RWPE1 (cell line): ENCODE data around the gene SMAD7.

ENCODE experiments used
- CTCF ChIA-PET: fragments of 350-600 bp; sonication (Branson Sonifier 250); formaldehyde crosslinking; extraction: SDS; loops from one replicate; lab custom pipeline; 2021; lab: Yijun Ruan, JAX
- POLR2A ChIA-PET: fragments of 400-600 bp; formaldehyde crosslinking; extraction: SDS; loops from one replicate; lab custom pipeline; 2020; ENCODE audit warnings: antibody characterized with exemption; ENCODE audit not compliant: low non-redundant PET; lab: Yijun Ruan, JAX
- DNase-seq: peaks from one replicate; pipeline ENCODE4 v3.0.0; 2012; ENCODE audit warnings: low spot score
- H3K27ac ChIP-seq: fragments of 450-650 bp; 2 replicates; pipeline ENCODE4 v1.5.1; 2017
- TF ChIP-seq, protein P1 (sequence below): fragments of 450-650 bp; conservative IDR thresholded peaks from 2 replicates; pipeline ENCODE4 v1.5.1; 2017; ENCODE audit warnings: low read depth, mild to moderate bottlenecking

The SMAD7 gene

DNA sequence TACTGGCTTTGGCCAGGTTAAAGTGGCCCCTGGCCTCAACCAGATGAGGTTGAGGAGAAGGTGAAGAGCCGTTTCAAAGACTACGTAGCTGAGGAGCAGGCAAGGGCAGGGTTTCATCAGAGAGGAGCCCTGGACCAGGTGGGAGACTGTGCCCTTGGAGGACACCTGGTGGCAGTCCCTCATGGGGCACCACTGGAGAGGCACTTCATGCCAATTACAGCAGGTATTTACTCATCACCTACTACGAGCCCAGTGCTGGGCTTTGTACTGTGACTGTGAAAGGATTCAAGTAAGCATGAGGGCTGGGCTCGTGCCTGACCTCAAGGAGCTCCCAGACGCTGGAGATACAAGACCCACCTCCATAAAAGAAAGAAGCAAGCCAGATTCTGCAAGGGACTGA, 37.6 kb downstream of the SMAD7 start:
- DNase-seq = no peak
- ChIA-PET CTCF (interaction anchor here (0.6 to 0.8 kb wide), 2 partner anchors 9 to 38 kb away, joined by 3 read pairs; no protein-coding TSS in a partner anchor), POLR2A (no interaction called here)
- TF ChIP-seq, protein P1, sequence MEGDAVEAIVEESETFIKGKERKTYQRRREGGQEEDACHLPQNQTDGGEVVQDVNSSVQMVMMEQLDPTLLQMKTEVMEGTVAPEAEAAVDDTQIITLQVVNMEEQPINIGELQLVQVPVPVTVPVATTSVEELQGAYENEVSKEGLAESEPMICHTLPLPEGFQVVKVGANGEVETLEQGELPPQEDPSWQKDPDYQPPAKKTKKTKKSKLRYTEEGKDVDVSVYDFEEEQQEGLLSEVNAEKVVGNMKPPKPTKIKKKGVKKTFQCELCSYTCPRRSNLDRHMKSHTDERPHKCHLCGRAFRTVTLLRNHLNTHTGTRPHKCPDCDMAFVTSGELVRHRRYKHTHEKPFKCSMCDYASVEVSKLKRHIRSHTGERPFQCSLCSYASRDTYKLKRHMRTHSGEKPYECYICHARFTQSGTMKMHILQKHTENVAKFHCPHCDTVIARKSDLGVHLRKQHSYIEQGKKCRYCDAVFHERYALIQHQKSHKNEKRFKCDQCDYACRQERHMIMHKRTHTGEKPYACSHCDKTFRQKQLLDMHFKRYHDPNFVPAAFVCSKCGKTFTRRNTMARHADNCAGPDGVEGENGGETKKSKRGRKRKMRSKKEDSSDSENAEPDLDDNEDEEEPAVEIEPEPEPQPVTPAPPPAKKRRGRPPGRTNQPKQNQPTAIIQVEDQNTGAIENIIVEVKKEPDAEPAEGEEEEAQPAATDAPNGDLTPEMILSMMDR = no peak
- no peak overlapping the region for H3K27ac ChIP-seq

DNA sequence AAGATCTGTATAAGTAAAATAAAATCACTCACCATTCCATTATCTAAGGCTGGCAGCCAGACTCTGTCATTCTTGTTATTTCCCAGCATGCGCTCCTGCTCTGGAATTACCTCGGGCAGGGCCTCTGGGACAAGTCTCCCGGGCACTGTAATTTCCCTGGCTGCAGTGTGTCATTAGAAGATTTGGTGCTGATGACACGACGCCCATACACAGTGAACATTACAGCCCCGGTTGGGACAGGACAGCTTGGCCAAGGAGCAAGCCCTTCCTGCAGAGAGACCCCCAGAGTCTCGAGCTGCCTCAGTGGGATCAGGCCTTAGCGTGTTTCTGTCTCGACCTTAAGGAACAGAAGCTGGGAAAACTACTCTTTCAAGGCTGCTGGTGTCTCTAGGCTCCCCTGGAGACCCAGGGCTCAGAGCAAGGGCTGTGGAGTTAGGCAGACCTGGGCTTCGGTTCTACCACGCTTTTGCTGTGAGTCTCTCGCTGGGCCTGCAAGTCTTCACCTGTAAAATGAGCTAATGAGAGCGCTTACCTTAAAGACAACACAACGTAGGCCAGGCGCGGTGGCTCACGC, 39.7 kb downstream of the SMAD7 start:
- TF ChIP-seq, protein P1 = no peak
- no peak overlapping the region for H3K27ac ChIP-seq
- ChIA-PET POLR2A (no interaction called here), CTCF (no interaction called here)
- no peak for DNase-seq

DNA sequence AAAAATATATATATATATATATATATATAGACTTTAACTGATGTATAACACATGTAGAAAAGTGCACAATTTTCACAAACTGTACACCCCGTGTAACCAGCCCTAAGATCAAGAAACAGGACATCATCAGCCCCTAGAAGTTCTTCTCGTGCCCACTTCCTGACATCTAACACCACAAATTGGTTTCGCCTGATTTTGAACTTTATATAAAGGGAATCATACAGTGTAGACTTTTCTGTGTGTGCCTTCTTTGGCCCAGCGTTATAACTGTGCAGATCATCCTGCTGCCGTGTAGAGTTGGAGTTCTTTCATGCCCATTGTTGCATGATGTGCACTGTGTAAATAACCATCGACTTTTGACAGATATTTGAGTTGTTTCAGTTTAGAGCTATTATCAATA, 41.0 kb downstream of the SMAD7 start:
- TF ChIP-seq, protein P1 = no peak

DNA sequence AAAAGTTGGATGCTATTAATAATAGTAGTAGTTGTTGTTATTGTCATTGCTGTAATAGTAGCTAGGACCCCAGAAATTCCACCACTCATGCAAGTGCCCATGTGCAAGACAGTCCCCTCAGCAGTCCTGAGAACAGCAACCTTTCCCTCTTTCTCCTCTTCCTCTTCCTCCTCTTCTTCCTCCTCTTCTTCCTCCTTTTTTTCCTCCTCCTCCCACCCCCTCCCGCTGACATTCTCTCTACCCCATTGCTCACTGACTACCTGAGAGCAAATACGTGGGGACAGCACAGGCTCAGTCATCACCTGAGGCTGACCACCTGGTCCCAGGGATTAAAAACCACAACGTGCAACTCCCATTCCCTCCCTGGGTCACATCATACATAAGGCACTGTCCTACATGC, 41.8 kb downstream of the SMAD7 start:
- no peak for DNase-seq
- TF ChIP-seq, protein P1 = no peak
- CTCF ChIA-PET = no interaction called here
- POLR2A ChIA-PET = no interaction called here
- H3K27ac ChIP-seq = no peak overlapping the region

More for the DNA sequence above, 41.0 kb downstream of the SMAD7 start:
- ChIA-PET POLR2A (no interaction called here), CTCF (no interaction called here)
- no peak for DNase-seq
- no peak overlapping the region for H3K27ac ChIP-seq

DNA sequence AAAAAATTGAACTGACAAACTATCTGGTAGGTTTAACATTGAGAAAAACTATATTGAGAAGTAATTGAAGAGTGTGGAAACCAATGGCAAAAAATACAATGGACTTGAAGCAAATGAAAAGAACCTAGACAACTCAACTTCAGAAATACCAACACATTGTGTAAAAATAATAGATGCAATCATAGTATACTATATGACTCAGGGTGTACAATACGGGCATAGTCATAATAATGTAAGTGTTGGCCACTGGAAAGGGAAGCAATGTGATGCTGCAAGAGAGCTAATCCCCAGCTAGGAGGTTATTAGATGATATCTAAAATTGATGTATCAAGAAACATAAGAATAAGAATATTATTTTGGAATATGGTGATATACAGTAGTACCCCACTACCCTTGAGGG, 45.3 kb downstream of the SMAD7 start:
- DNase-seq = no peak
- TF ChIP-seq, protein P1 = no peak
- CTCF ChIA-PET = no interaction called here
- POLR2A ChIA-PET = no interaction called here
- H3K27ac ChIP-seq = no peak overlapping the region

DNA sequence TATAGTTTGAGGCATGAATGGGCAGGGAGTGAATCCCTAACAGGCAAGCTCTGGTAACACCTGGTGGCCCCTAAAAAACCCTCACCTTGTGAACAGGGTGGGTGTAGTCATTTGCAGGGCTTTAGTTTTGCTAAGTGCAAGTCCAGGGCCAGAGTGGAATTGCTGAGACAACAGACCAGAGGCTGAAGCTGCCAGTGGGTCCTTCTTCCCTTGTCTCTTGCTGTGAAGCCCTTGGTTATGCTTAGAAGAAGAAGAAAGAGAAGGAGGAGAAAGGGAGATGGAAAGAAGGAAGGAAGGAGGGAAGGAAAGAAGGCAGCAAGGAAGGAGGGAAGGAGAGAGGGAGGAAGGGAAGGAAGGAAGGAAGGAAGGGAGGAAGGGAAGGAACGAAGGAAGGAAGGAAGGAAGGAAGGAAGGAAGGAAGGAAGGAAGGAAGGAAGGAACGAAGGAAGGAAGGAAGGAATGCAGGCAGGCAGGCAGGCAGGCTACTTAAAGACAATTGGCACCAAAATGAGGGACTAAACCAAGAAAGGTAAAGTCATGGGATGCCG, 45.8 kb downstream of the SMAD7 start:
- ChIA-PET CTCF (no interaction called here), POLR2A (no interaction called here)
- TF ChIP-seq, protein P1 = no peak
- no peak overlapping the region for H3K27ac ChIP-seq
- DNase-seq = no peak
